CD4-positive, alpha-beta T cell (primary cell): ENCODE measurements around the gene KRTAP1-5. TPM values are rescaled to one million over a fixed set of nuclear protein-coding genes. Genes with fewer than 3 reads are reported as not detected.

ENCODE experiments used
- ATAC-seq: fragments of 200-7000 bp; cut with Tn5 transposase; one replicate; pipeline ENCODE4 v1.10.0; 2022; ENCODE audit warnings: mild to moderate bottlenecking; ENCODE audit not compliant: poor library complexity
- CTCF ChIA-PET: fragments of 350-600 bp; sonication (Branson Sonifier 250); formaldehyde crosslinking; loops from one replicate; lab custom pipeline; 2021; ENCODE audit warnings: antibody characterized with exemption, inconsistent platforms; lab: Charles Lee
- POLR2A ChIA-PET: fragments of 350-600 bp; sonication (Branson Sonifier 250); formaldehyde crosslinking; loops from one replicate; lab custom pipeline; 2021; ENCODE audit warnings: antibody characterized with exemption, inconsistent platforms; lab: Charles Lee
- DNase-seq, 14 experiments: peaks; one replicate each; pipeline ENCODE4 v3.0.0-alpha.2; 2013 to 2020; ENCODE audit warnings: mixed read lengths in 2 of 14
- H3K27ac ChIP-seq, 2 donors: one replicate each; pipeline versions ENCODE4 v1.5.1 to v1.7.0; 2013; ENCODE audit warnings: low read length in 2 of 2, low read depth in 1 of 2, mild to moderate bottlenecking in 1 of 2
- H3K27me3 ChIP-seq, 2 experiments: 1 replicate in 1 of 2; 2 replicates in 1 of 2; pipeline versions ENCODE4 v1.6.1 to v1.7.0; 2013; ENCODE audit warnings: low read length in 2 of 2, control low read depth in 1 of 2, mild to moderate bottlenecking in 1 of 2, moderate library complexity in 1 of 2; ENCODE audit not compliant: insufficient read depth in 2 of 2, control insufficient read depth in 1 of 2
- H3K36me3 ChIP-seq: one replicate; pipeline ENCODE4 v1.6.1; 2013; ENCODE audit warnings: low read length, control low read depth; ENCODE audit not compliant: insufficient read depth
- H3K4me1 ChIP-seq: one replicate; pipeline ENCODE4 v1.6.1; 2013; ENCODE audit warnings: low read length, control low read depth; ENCODE audit not compliant: insufficient read depth
- H3K4me3 ChIP-seq: one replicate; pipeline ENCODE4 v1.5.1; 2013; ENCODE audit warnings: mild to moderate bottlenecking, low read length, moderate library complexity
- H3K9me3 ChIP-seq, 2 experiments: 1 replicate in 1 of 2; 2 replicates in 1 of 2; pipeline versions ENCODE4 v1.6.1 to v1.7.0; 2013; ENCODE audit warnings: low read length in 2 of 2, mild to moderate bottlenecking in 2 of 2, control low read depth in 1 of 2, moderate library complexity in 1 of 2; ENCODE audit not compliant: control insufficient read depth in 1 of 2, insufficient read depth in 1 of 2
- H3K27ac Mint-ChIP-seq: one replicate; pipeline ENCODE4 v1.8.0; 2020; ENCODE audit warnings: mixed read lengths
- H3K27me3 Mint-ChIP-seq: one replicate; pipeline ENCODE4 v1.8.0; 2021; ENCODE audit warnings: mixed read lengths
- H3K36me3 Mint-ChIP-seq: one replicate; pipeline ENCODE4 v1.8.0; 2021; ENCODE audit warnings: low read depth, mixed read lengths
- H3K4me1 Mint-ChIP-seq: one replicate; pipeline ENCODE4 v1.8.0; 2021; ENCODE audit warnings: low read depth, mixed read lengths
- H3K4me3 Mint-ChIP-seq: one replicate; pipeline ENCODE4 v1.8.0; 2020; ENCODE audit warnings: mild to moderate bottlenecking, mixed read lengths
- H3K9me3 Mint-ChIP-seq: one replicate; pipeline ENCODE4 v1.8.0; 2020; ENCODE audit warnings: mixed read lengths
- intact Hi-C, 2 experiments: fragments of 100-400 bp; cut with DNase I in 1 of 2; cut with micrococcal nuclease in 1 of 2; formaldehyde crosslinking; loops; one replicate each; pipeline versions ENCODE4 v1.15.1 to v1.9.0; 2023 to 2025; cut with DNase I, micrococcal nuclease
- polyA plus RNA-seq, 2 donors: library from polyadenylated mRNA; unstranded; fragments of 120-200 nt; gene quantifications; one replicate each; pipeline ENCODE4 v1.2.1, GENCODE V29; 2013
- total RNA-seq, 174 experiments: library from RNA in 2 of 174; stranded (reverse) in 2 of 174; gene quantifications; one replicate each; pipeline ENCODE4 v1.2.3 and lab custom pipeline; 2021 to 2026
- TF ChIP-seq, protein P1 (sequence below): fragments of 200-600 bp; IDR thresholded peaks from one replicate; pipeline ENCODE4 v1.8.0; 2022; ENCODE audit warnings: antibody characterized with exemption, mild to moderate bottlenecking

Gene KRTAP1-5, protein sequence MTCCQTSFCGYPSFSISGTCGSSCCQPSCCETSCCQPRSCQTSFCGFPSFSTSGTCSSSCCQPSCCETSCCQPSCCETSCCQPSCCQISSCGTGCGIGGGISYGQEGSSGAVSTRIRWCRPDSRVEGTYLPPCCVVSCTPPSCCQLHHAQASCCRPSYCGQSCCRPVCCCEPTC
- total RNA-seq = not detected
- polyA plus RNA-seq (2013, experiment 1 of 2) = not detected
- polyA plus RNA-seq (2013, experiment 2 of 2) = not detected
- 0 reads per million in 172 experiments for total RNA-seq (lab: John Stamatoyannopoulos, UW)

DNA sequence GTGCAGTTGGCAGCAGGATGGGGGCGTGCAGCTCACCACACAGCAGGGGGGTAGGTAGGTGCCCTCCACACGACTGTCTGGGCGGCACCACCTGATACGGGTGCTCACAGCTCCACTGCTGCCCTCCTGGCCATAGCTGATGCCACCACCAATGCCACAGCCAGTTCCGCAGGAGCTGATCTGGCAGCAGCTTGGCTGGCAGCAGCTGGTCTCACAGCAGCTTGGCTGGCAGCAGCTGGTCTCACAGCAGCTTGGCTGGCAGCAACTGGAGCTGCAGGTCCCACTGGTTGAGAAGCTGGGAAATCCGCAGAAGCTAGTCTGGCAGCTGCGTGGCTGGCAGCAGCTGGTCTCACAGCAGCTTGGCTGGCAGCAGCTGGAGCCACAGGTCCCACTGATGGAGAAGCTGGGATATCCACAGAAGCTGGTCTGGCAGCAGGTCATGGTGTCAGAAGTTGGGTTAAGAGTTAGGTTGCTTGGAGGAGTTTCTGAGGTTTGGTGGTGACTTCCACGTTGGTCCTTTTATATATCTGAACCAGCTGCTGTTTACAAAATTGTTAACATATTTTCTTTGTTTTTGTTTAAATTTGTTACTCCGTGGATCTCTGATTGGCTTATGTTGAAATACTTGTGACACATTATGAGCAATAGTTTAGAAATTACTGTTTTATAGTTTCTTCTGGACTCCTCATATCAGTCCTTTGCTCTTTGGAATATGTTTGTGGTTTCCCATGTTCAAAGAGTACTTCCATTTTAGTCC is at the start of gene KRTAP1-5:
Gene KRTAP1-5 (minus strand): TSS at position 494 of the 757 bp plus-strand sequence. CDS start 53 bp downstream, at position 441.
- POLR2A ChIA-PET = no interaction called here
- DNase-seq (no peak), ATAC-seq (no peak)
- intact Hi-C loops = no loop called here
- no peaks in the 10 kb centered on the region for H3K4me1 Mint-ChIP-seq
- Histone ChIP-seq H3K27me3 (peaks cover under 1 to 4% of the 10 kb centered on the region in 2 experiments), H3K4me1 (no peaks in the 10 kb centered on the region), H3K27ac (no peak within 1 kb of the TSS), H3K9me3 (no peaks in the 10 kb centered on the region), H3K4me3 (no peak within 1 kb of the TSS), H3K36me3 (no peaks in the 10 kb centered on the region)
- CTCF ChIA-PET = no interaction called here
- peaks cover 51% of the 10 kb centered on the region for H3K27me3 Mint-ChIP-seq
- H3K27ac Mint-ChIP-seq = no peak within 1 kb of the TSS
- H3K36me3 Mint-ChIP-seq = no peaks in the 10 kb centered on the region
- H3K4me3 Mint-ChIP-seq = no peak within 1 kb of the TSS
- TF ChIP-seq, protein P1, sequence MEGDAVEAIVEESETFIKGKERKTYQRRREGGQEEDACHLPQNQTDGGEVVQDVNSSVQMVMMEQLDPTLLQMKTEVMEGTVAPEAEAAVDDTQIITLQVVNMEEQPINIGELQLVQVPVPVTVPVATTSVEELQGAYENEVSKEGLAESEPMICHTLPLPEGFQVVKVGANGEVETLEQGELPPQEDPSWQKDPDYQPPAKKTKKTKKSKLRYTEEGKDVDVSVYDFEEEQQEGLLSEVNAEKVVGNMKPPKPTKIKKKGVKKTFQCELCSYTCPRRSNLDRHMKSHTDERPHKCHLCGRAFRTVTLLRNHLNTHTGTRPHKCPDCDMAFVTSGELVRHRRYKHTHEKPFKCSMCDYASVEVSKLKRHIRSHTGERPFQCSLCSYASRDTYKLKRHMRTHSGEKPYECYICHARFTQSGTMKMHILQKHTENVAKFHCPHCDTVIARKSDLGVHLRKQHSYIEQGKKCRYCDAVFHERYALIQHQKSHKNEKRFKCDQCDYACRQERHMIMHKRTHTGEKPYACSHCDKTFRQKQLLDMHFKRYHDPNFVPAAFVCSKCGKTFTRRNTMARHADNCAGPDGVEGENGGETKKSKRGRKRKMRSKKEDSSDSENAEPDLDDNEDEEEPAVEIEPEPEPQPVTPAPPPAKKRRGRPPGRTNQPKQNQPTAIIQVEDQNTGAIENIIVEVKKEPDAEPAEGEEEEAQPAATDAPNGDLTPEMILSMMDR = no peak
- H3K9me3 Mint-ChIP-seq = peaks cover 3% of the 10 kb centered on the region

DNA sequence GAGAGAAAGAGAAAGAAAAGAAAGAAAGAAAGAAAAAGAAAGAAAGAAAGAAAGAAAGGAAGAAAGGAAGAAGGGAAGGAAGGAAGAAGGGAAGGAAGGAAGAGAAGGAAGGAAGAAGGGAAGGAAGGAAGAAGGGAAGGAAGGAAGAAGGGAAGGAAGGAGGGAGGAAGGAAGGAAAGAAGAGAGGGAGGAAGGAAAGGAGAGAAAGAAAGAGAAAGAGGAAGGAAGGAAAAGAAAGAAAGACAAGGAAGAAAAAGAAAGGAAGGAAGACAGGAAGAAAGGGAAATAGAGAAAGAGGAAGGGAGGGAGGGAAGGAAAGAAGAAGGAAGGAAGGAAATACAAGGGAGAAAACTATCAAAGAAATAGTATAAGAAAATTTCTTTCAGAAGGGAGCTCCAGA is 49.8 kb upstream of the KRTAP1-5 start:
- ChIA-PET CTCF (no interaction called here), POLR2A (no interaction called here)
- Histone ChIP-seq H3K27me3 (no peaks in the 10 kb centered on the region), H3K27ac (no peak overlapping the region), H3K4me3 (no peak overlapping the region), H3K4me1 (no peaks in the 10 kb centered on the region), H3K9me3 (no peaks in the 10 kb centered on the region), H3K36me3 (no peaks in the 10 kb centered on the region)
- no peak overlapping the region for H3K4me3 Mint-ChIP-seq
- peaks cover 44% of the 10 kb centered on the region for H3K27me3 Mint-ChIP-seq
- H3K27ac Mint-ChIP-seq = no peak overlapping the region
- no peak for ATAC-seq
- DNase-seq = no peak
- TF ChIP-seq, protein P1 = no peak
- H3K36me3 Mint-ChIP-seq = no peaks in the 10 kb centered on the region
- intact Hi-C loops = no loop called here
- no peaks in the 10 kb centered on the region for H3K9me3 Mint-ChIP-seq
- no peaks in the 10 kb centered on the region for H3K4me1 Mint-ChIP-seq

DNA sequence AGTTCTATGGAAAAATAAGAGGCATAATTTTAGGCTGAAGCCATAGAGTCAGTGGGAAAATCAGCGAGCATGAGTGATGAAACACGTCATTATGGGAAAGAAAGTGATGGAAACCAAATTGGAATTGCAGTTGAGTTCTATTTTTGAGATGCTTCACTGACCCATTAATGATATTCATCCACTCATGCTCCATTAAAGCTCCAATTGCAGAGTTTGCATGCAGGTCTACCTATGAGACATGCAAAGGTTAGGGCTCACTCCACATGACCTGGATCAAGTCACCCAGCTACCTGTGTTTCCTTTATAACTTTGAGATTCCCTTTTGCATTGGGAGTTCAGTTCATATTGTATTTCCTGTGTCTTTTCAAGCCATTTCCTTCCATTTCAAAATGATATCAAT is 46.7 kb upstream of the KRTAP1-5 start:
- H3K4me3 Mint-ChIP-seq = no peak overlapping the region
- no peak overlapping the region for H3K27ac Mint-ChIP-seq
- Histone ChIP-seq H3K4me3 (no peak overlapping the region), H3K36me3 (no peaks in the 10 kb centered on the region), H3K27me3 (no peaks in the 10 kb centered on the region), H3K4me1 (no peaks in the 10 kb centered on the region), H3K27ac (no peak overlapping the region), H3K9me3 (no peaks in the 10 kb centered on the region)
- POLR2A ChIA-PET = no interaction called here
- peaks cover 32% of the 10 kb centered on the region for H3K27me3 Mint-ChIP-seq
- no peaks in the 10 kb centered on the region for H3K4me1 Mint-ChIP-seq
- CTCF ChIA-PET = no interaction called here
- H3K36me3 Mint-ChIP-seq = no peaks in the 10 kb centered on the region
- intact Hi-C loops = no loop called here
- ATAC-seq = no peak
- H3K9me3 Mint-ChIP-seq = no peaks in the 10 kb centered on the region
- no peak for DNase-seq
- TF ChIP-seq, protein P1 = no peak
